NCI-H1092 (cell line): Measurements from ENCODE around the gene FLACC1.
"Not testable (repeated sequence)": the region's sequence is repeated elsewhere in the genome, so short reads cannot be mapped to it uniquely, and the experiment has no call there.

Source experiments
- DNase-seq: peaks from one replicate; lab custom pipeline; 2025; lab: John Stamatoyannopoulos, UW

Gene FLACC1

DNA sequence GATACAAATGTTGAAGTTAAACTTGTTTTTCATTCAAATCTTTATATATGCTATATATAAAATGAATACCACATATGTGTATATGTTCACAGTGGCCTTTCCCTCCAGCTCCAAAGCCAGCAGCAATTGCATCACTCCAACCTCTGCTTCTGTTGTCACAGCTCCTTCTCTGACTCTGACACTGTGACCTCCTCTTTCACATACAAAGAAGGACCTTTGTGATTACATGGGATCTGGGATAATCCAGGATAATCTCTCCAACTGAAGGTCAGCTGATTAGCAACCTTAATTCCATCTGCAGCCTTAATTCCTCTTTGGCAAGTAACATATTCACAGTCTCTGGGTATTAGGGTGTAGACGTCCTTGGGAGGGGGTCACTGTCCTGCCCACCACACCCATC is 8.4 kb downstream of the FLACC1 start:
- DNase-seq, result no peak

DNA sequence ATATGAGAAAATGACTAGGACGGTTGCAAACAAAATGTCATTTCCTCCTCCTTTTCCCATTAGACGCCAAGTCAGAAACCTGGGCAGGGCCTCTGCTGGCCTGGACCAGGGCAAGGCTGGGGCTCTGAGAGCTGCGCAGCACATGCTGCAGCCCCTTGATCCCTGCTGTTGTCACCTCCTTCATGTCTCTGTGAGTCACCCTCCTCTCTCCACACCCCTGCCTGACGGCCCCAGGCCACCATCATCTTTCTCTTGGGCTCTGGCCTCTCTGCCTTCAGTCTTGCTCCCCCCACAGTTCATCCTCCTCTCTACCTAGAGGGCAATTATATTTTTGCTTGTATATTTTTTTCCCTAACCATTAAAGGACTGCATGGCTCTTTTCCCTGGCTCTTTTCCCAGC is 10.0 kb downstream of the FLACC1 start:
- DNase-seq, result no peak

DNA sequence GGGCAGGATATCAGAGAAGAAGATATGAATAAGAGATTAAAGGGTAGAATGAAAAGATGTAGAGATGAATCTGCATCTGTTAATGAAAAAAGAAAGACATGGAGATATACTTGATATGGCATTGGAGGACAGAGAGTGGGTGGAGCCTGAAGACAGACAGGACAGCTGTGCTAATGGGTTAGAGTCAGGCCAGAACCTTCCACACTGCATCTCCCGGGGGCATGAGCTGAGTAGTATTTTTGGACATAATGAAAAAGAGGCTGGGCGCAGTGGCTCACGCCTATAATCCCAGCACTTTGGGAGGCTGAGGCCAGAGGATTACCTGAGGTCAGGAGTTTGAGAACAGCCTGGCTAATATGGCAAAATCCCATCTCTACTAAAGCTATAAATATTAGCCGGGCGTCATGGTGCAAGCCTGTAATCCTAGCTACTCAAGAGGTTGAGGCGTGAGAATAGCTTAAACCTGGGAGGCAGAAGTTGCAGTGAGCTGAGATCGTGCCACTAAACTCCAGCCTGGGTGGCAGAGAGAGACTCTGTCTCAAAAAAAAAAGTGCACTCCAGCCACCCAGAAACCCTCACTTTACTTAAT is 11.4 kb downstream of the FLACC1 start:
- DNase-seq, result no peak

DNA sequence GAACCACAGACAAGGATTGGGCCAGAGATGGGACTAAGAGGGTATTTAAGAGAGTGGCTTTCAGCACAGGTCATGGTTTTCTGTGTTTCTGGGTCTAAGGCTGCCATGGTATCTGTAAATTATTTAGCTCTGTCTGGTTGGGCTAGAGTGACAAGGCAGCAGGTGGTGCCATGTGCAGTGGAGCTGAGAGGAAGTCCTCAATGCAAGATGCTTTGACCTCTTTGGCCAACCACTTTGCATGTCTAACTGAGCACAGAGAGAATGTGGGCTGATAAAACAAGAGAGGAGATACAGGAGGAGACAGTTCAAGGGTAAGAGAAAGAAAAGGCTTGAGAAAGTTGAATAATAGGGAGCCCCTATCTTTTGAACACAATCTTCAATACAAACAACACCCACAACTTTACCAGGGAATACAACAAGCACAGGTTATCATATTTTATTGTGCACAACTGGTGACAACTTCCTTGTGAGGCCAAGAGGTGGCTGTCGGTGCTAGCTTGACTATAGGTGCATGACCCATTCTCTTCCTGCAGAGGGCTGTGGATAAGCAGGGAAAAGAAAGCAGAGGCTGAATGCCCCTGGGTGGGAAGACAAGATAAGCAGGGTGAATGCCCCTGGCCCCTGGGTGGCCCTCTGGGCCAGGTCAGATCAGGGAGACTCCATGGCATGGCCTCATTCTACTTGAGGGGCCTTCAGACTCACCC is 12.3 kb downstream of the FLACC1 start:
- no peak for DNase-seq

DNA sequence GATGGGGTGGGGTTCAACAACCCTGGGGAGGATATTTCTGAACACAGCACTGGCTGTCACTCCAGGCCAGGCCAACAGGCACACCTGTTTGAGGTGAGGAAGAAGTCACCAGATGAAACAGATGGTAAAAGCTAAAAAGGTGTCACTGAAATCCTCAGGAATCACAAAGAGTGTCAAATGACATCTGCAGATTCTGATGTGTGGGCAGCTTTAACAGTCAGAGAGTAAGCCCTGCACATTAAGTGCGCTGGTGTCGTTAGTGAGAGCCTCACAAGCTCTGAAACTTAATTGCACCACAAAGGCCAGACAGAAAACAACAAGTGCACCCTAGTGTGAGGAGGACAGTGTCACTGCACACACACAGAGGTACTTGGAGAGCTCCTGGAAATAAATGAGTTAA is 13.6 kb downstream of the FLACC1 start:
- DNase-seq, result no peak

DNA sequence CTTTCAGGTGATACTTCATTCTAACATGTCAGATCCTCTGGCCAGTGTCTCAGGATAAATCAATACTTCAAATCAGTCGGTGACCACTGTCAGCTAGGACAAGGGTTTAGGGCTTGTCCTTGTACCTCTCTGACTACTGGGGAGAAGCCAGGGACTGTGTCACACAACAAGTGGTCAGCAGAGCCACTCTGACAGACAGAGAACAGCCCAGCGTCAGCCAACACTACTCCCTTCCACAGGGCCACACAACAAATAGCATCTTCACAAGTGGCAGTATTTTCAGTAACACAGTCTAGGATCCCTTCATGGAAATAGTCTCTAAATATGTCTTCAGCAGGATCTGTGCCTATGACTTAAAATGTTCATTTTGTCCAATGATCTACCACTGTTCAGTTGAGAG is 14.2 kb downstream of the FLACC1 start:
- DNase-seq, result no peak

DNA sequence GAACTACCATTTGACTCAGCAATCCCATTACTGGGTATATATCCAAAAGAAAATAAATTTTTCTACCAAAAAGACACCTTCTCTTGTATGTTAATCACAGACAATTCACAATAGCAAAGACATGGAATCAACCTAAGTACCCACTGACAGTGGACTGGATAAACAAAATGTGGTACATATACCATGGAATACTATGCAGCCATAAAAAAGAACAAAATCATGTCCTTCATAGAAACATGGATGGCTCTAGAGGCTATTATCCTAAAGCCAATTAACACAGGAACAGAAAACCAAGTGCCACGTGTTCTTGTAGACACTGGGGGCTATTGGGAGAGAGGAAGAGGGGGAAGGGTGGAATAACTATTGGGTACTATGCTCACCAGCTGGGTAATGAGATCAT is 27.7 kb downstream of the FLACC1 start:
- DNase-seq, result no peak

DNA sequence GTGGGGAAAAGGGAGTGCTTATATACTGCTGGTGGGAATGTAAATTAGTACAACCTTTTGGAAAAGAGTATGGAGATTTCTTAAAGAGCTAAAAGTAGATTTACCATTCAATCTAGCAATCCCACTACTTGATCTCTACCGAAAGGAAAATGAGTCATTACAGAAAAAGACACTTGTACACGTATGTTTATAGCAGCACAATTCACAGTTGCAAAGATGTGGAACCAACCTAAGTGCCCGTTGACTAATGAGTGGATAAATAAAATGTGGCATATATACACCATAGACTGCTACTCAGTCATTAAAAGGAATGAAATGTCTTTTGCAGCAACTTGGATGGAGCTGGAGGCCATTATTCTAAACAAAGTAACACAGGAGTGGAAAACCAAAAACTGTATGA is 29.5 kb downstream of the FLACC1 start:
- no peak for DNase-seq

DNA sequence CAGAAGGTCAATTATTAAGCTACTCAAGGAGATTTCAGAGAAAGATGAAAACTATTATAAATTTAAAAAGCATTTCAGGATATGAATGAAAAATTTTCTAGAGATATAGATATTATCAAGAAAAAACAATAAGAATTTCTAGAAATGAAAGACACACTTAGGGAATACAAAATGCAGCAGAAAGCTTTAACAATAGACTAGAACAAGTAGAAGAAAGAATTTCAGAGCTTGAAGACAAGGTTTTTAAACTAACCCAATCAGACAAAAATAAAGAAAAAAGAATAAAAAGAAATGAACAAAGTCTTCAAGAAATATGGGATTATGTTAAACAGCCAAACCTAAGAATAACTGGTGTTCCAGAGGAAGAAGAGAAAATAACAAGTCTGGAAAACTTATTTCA is 34.4 kb downstream of the FLACC1 start:
- DNase-seq, result no peak

DNA sequence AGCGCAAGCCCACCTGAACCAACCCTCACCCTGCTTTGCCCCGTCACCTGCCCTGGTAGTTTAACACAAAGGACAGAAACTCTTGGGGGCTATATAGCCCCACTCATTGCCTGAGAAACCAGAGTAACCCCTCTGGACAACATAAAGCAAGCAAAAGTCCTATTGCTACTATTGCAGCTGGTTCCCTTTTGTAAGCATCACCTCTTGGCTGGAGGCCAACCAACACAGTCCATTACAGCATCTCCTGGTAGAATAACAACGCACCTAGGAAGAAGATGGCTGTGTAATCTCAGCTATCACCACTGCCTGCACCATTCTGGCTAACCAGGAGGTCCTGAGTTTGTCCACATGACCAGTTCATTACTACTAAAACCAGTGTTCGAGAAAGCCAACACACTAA is 36.4 kb downstream of the FLACC1 start:
- no peak for DNase-seq

DNA sequence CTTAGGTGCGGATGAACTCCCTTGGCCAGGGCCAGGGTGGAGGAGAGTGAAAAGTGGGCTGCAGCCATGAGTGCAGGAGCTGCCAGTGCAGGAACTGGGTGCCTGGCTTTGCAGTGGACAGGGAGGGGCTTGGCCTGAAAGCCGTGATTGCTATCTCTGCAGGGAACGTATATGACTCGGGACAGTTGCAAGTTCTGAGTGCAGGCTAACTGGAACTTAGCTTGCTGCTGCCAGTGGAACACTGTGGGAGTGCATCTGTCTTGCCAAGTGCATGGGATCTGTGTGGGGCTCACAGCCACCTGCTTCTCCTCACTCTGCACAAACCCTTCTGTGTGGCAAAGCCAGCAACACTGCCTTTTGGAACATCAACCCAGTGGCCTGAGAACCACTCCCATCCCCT is 36.9 kb downstream of the FLACC1 start:
- no peak for DNase-seq

DNA sequence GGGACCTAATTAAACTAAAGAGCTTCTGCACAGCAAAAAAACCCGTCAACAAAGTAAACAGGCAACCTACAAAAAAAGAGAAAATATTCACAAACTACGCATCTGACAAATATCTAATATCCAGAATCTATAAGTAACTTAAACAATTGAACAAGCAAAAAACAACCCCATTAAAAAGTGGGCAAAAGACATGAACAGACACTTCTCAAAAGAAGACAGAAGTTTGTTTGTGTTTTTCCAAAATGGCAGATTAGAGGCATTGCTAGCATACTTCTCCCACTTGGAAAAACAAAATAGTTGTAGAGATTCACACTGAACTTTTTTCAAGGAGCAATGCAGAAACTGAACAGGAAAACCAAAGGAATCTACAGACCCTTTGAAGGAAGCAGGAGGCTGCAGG is 37.6 kb downstream of the FLACC1 start:
- no peak for DNase-seq

DNA sequence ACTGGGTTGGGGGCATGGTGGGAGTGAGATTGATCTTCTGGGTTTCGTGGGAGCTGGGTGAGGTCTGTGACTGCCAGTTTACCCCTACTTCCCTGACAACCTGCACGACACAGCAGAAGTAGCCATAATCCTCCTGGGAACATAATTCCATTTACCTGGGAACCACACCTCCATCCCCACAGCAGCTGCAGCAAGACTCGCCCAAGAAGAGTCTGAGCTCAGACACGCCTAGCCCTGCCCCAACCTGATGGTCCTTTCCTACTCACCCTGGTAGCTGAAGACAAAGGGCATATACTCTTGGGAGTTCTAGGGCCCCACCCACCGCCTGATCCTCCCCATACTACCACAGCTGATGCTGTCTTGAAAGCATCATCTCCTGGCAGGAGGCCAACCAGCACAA is 43.8 kb downstream of the FLACC1 start:
- DNase-seq, result no peak

DNA sequence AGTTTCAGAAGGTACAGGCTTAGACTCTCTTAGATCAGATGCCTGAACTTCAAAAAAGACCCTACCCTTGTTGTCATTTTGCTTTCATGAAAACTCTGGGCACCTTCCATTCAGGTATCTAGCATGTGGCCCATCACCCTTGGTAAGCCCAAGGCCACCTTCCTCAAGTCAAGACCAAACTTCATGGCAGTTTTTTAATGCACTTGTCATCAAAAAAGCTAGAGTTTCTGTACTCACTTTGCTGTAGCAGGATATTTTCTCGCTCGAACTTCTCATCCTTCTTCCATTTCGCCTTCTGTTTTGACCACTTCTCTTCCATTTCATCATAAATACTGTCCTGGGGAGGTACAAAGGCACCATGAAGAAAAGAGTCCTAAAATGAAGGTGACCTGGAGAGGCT is 48.2 kb downstream of the FLACC1 start:
- DNase-seq, result no peak

DNA sequence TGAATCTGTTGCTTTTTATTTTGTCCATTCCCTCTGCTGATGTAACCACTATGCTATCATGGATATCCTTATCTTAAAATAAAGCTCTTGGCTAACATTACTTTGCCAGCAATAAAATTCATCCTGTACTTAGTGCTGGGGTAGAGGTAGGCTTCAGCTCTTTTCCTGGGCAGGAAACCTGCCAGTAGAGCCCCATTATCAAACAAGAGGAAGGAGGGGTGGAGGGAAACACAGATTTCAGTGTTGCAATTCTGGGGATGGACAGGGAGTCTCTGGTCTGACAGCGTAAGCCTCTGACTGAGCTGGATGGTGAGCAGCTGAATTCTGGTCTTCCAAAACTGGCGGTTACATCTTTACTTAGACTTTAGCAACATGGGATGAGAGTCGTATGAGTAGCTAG is 49.3 kb downstream of the FLACC1 start:
- no peak for DNase-seq

DNA sequence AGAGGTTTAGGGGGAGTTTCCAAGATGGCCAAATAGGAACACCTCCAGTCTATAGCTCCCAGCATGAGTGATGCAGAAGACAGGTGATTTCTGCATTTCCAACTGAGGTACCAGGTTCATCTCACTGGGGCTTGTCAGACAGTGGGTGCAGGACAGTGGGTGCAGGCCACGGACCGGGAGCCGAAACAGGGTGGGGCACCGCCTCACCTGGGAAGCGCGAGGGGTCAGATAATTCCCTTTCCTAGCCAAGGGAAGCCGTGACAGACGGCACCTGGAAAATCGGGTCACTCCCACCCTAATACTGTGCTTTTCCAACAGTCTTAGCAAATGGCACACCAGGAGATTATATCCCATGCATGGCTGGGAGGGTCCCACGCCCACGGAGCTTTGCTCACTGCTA is 57.2 kb downstream of the FLACC1 start:
- not testable (repeated sequence) for DNase-seq

DNA sequence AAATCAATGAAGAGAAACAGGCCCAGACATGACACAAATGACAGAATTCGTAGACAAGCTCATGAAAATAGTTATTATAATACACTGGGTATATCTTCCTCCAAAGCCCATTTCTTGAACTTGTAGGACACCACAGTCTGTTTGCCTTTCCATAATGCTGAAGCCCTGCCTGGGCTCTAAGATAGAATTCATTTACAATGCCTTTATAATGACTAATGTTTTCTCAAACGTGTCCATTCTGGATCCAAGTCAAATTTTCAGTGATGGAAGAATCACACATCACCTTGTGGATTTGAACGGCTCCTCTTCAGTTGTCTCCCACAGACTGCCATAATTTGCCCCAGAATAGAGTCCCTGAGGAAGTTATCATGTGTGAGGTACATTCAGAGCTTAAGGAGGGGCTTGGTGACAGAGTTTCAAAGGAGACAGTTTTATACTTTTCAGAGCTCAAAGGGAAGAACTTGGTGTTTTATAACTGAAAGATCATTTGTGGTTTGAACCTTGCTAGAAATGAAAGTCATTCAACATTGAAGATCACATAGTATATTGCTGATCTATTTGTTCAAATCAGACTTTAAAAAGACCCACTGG is 58.6 kb downstream of the FLACC1 start:
- no peak for DNase-seq

DNA sequence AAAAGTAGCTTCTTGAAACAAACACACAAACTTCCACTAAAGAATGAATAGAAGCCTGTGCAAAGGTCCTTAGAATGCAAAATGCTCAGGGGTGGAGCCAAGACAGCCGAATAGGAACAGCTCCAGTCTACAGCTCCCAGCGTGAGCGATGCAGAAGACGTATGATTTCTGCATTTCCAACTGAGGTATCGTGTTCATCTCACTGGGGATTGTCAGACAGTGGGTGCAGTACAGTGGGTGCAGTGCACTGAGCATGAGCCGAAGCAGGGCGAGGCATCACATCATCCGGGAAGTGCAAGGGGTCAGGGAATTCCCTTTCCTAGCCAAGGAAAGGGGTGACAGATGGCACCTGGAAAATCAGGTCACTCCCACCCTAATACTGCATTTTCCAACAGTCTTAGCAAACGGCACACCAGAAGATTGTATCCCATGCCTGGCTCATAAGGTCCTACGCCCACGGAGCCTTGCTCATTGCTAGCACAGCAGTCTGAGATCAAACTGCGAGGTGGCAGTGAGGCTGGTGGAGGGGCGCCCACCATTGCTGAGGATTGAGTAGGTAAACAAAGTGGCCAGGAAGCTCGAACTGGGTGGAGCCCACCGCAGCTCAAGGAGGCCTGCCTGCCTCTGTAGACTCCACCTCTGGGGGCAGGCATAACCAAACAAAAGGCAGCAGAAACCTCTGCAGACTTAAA is 66.5 kb downstream of the FLACC1 start:
- not testable (repeated sequence) for DNase-seq

DNA sequence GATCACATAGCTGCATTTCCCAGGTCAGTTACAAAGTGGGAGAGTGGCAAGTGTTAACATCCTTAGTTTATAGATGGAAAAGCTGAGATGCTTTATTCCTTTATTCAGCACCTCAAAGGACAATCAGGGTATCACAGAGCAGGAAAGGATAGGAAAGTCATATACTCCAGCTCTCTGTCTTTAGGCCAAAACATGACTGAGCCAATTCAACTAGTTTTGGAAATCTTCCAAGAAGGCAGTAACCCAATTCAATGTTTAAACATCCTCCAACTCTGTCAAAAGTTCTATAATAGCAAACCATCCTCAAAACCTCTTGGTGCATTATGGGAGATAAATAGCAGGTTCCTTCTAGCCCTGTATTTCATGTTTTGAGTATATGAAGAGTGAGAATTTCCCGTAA is 71.6 kb downstream of the FLACC1 start:
- no peak for DNase-seq

DNA sequence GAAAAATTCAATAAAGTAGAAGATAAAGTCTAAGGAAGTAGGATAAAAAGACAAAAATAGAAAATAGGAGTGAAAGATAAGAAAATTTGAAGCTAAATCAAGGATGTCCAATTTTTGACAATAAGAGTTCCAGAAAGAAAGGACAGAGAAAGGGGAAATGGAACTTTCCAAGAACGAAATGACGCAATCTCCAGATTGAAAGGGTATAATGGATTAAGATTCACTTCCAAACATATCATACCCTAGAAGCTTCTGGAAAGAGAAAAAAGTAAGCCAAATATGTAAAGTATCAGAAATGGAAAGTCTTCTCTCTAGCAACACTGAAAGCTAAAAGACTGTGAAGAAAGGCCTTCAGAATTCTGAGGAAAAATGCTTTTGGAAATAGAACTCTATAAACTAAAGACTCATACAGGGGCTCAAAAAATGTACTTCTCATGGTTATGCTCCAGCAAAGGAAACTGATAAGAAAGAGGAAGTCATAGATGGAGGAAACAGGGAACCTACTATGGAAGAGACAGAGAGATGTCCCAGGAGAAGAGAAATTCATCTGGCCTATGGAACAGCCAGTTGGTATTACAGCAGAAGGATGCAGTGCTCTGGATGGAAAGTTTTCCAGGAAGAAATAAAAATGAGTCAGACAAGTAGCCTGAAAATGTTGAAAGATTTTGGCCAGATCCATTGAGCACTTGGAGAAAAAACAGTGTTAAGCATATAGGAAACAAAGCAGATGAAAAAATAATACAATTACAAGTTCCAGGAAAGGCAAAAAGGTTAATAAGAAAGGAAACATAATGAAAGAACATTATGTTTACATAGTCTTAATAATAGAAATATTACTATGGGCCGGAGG is 76.7 kb downstream of the FLACC1 start:
- no peak for DNase-seq

DNA sequence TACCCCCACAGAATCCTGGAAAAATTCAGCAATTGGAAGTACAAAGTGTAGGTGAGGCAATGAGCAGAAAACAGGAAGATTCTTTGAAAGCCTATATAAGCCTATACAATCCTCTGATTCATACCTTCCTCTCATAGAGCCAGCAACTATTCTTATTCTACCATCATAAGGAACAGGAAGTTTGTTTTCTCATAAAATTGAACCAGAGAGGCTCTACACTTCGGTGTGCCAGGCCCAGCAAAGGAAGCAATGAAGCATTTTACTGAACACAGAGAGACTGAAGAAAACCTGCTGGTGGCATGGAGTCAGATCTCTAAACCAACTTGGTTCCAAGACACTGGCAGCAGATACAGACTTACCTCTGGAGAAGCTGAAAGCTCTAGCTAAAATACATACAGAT is 78.1 kb downstream of the FLACC1 start:
- DNase-seq, result no peak

DNA sequence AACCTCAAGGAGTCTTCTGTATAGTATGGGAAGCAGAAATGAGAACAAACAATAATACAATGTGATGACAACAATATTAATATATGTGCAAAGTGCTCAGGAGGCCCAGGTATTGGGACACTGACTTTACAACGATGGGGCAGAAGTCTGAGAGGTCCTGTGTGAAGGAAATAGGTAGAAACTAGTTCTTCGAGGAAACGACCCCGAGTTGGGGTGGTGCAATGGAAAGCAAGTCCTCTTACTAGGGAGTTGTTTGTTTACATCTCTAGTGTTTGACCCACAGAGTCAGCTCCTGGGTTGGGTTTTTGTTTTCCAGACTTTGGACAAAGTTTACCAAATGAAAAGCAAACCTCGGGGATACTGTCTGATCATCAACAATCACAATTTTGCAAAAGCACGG is 80.6 kb downstream of the FLACC1 start:
- DNase-seq, result no peak
